AG04449 (cell line): ENCODE results near the gene TRERF1.

Experiments used
- CTCF ChIA-PET: fragments of 350-600 bp; formaldehyde crosslinking; extraction: SDS; loops from one replicate; lab custom pipeline; 2021; ENCODE audit warnings: antibody characterized with exemption; lab: Yijun Ruan, JAX
- POLR2A ChIA-PET: fragments of 400-600, 350-600 bp; formaldehyde crosslinking; extraction: SDS; loops from one replicate; lab custom pipeline; 2020; ENCODE audit warnings: antibody characterized with exemption, inconsistent platforms; lab: Yijun Ruan, JAX
- DNase-seq: peaks from one replicate; pipeline ENCODE4 v3.0.0-alpha.2; 2010; ENCODE audit warnings: low read depth, low spot score
- H3K4me3 ChIP-seq: 2 replicates; pipeline ENCODE4 v1.5.1; 2011; ENCODE audit warnings: low read depth, mild to moderate bottlenecking, control low read depth, low read length
- TF ChIP-seq, protein P1 (sequence below): IDR thresholded peaks from one replicate; pipeline ENCODE4 v1.5.1; 2011; ENCODE audit warnings: mild to moderate bottlenecking, moderate library complexity, low read length, control low read depth, inconsistent platforms; ENCODE audit not compliant: insufficient read depth; ENCODE audit errors: missing control alignments

TRERF1 gene

DNA sequence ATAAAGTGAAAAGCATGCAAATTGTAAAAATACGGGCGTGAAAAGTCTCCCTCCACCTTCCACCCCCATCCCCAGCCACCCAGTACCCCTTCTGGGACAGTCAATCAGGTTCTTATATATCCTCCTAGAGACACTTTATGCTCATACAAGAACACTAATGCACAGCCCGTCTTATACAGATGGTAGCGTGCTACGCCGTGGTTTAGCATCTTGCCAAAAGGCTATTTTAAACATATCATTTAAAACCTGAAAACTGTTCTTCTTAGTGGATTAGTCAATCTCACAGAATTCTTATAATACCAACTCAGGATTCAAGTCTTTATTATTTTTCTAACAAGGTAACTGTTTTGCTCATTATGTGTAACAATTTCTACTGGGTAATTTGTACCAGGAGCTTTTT, 176.8 kb downstream of the TRERF1 start:
- TF ChIP-seq, protein P1, sequence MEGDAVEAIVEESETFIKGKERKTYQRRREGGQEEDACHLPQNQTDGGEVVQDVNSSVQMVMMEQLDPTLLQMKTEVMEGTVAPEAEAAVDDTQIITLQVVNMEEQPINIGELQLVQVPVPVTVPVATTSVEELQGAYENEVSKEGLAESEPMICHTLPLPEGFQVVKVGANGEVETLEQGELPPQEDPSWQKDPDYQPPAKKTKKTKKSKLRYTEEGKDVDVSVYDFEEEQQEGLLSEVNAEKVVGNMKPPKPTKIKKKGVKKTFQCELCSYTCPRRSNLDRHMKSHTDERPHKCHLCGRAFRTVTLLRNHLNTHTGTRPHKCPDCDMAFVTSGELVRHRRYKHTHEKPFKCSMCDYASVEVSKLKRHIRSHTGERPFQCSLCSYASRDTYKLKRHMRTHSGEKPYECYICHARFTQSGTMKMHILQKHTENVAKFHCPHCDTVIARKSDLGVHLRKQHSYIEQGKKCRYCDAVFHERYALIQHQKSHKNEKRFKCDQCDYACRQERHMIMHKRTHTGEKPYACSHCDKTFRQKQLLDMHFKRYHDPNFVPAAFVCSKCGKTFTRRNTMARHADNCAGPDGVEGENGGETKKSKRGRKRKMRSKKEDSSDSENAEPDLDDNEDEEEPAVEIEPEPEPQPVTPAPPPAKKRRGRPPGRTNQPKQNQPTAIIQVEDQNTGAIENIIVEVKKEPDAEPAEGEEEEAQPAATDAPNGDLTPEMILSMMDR: no peak

GRCh38 chr6:42271834-42272805, 179.6 kb downstream of the TRERF1 start:
- TF ChIP-seq, protein P1: no peak
- CTCF ChIA-PET: interaction anchor here (0.7 to 2.9 kb wide), 9 partner anchors 7 to 276 kb away, joined by 3 to 19 read pairs (median 4); no protein-coding TSS in a partner anchor
- DNase-seq: no peak
- no peak overlapping the region for H3K4me3 ChIP-seq
- POLR2A ChIA-PET: no interaction called here

More for the DNA sequence above, 176.8 kb downstream of the TRERF1 start:
- no peak overlapping the region for H3K4me3 ChIP-seq
- ChIA-PET CTCF (no interaction called here), POLR2A (no interaction called here)
- no peak for DNase-seq

DNA sequence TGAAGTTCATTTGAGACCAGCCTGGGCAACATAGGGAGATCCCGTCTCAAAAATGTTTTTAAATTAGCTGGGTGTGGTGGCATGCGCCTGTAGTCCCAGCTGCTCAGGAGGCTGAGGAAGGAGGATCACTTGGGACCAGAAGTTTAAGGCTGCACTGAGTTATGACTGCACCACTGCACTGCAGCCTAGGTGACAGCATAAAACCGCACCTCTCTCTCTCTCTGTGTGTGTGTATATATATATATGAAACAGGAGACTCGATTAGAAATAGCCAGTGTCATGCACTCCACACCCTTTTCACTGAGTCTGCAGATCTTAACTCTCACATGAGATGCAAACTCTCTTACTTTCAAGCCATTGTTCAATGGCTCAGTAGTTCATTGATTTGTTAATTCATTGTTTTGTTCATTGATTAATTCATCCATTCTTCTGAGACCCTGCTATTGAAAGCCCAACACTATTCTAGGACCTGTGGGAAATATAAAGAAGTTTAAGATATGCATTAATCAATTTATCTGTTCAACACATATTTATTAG, 181.7 kb downstream of the TRERF1 start:
- CTCF ChIA-PET: interaction anchor here (2.9 kb wide), 1 partner anchor 10 kb away, joined by 19 read pairs; no protein-coding TSS in a partner anchor
- H3K4me3 ChIP-seq: no peak overlapping the region
- POLR2A ChIA-PET: no interaction called here
- TF ChIP-seq, protein P1: no peak
- DNase-seq: no peak

DNA sequence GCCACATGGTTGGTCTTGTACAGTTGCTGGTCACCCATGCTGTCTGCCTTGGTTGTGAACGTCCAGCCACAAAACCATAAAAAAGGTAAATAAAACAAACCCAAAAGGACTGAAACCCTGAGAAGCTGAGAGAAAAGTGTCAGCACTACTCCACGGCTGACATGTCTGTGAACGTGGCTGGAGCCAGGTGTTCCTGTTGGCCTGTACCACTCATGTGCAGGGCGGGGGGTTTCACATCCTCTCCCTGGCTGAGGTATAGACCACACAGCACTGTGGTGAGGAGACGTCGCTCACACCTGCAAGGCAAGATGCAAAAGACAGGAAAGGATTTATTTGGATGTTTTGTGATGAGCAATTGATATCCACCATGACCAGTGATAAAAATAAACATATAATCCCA, 182.2 kb downstream of the TRERF1 start:
- POLR2A ChIA-PET: no interaction called here
- TF ChIP-seq, protein P1: no peak
- no peak overlapping the region for H3K4me3 ChIP-seq
- no peak for DNase-seq
- CTCF ChIA-PET: interaction anchor here (1.4 to 2.9 kb wide), 2 partner anchors 9 to 263 kb away, joined by 3 to 19 read pairs; no protein-coding TSS in a partner anchor

GRCh38 chr6:42268835-42269204, 182.9 kb downstream of the TRERF1 start:
- TF ChIP-seq, protein P1: no peak
- POLR2A ChIA-PET: no interaction called here
- no peak for DNase-seq
- CTCF ChIA-PET: interaction anchor here (1.4 to 2.9 kb wide), 3 partner anchors 8 to 279 kb away, joined by 3 to 19 read pairs (median 13); no protein-coding TSS in a partner anchor
- H3K4me3 ChIP-seq: no peak overlapping the region
